K562 (cell line): Measurements from ENCODE around the gene KNCN. TPM values are rescaled to one million over a fixed set of nuclear protein-coding genes. Genes with fewer than 3 reads are reported as not detected.

ENCODE experiments used
- BACH1 ChIP-seq: fragments of 200-800 bp; sonication (Bioruptor generic); IDR thresholded peaks from 2 replicates; pipeline ENCODE4 v1.6.1; 2016; ENCODE audit warnings: missing genetic modification characterization, missing compliant biosample characterization
- CBFA2T3 ChIP-seq: fragments of 450-650 bp; IDR thresholded peaks from 2 replicates; pipeline ENCODE4 v1.6.1; 2017
- HDGF ChIP-seq: fragments of 450-650 bp; IDR thresholded peaks from 2 replicates; pipeline ENCODE4 v1.6.1; 2016
- KLF16 ChIP-seq: IDR thresholded peaks from 2 replicates; pipeline ENCODE4 v1.6.1; 2016; ENCODE audit warnings: antibody characterized with exemption
- KLF6 ChIP-seq: fragments of 250-450 bp; sonication (Bioruptor Pico); IDR thresholded peaks from 2 replicates; pipeline ENCODE4 v1.4.0; 2020; ENCODE audit warnings: mild to moderate bottlenecking, moderate library complexity, borderline replicate concordance
- MBD2 ChIP-seq: sonication (generic); IDR thresholded peaks from 2 replicates; pipeline ENCODE4 v1.6.1; 2016; ENCODE audit warnings: low read depth, borderline replicate concordance
- MED1 ChIP-seq: sonication (generic); formaldehyde crosslinking; IDR thresholded peaks from 2 replicates; pipeline ENCODE4 v1.8.1; 2023; ENCODE audit warnings: missing genetic modification reagents, borderline replicate concordance
- MYC ChIP-seq, 2 experiments: fragments of 250-450 bp in 1 of 2; sonication (Bioruptor Pico) in 1 of 2; IDR thresholded peaks; 2 replicates each; pipeline versions ENCODE4 v1.5.1 to v1.6.1; 2012 to 2021; ENCODE audit warnings: low read depth in 2 of 2, borderline replicate concordance in 1 of 2, improper control_type of control experiment in 1 of 2, low read length in 1 of 2, mild to moderate bottlenecking in 1 of 2, moderate library complexity in 1 of 2
- NFRKB ChIP-seq: fragments of 450-650 bp; IDR thresholded peaks from 2 replicates; pipeline ENCODE4 v1.6.1; 2016; ENCODE audit warnings: low read depth
- NFYB ChIP-seq: IDR thresholded peaks from 2 replicates; pipeline ENCODE4 v1.6.1; 2011; ENCODE audit warnings: mild to moderate bottlenecking, moderate library complexity; ENCODE audit not compliant: insufficient read length; ENCODE audit errors: extremely low read depth
- NR2C2 ChIP-seq, 2 experiments: fragments of 200-800 bp in 1 of 2; sonication (Bioruptor generic) in 1 of 2; sonication (generic) in 1 of 2; formaldehyde crosslinking in 1 of 2; IDR thresholded peaks; 2 replicates each; pipeline versions ENCODE4 v1.6.1 to v1.8.0; 2016 to 2022; ENCODE audit warnings: mild to moderate bottlenecking in 1 of 2, missing compliant biosample characterization in 1 of 2, missing genetic modification characterization in 1 of 2, missing genetic modification reagents in 1 of 2
- RBFOX2 ChIP-seq: fragments of 200-400 bp; formaldehyde crosslinking; IDR thresholded peaks from 2 replicates; pipeline ENCODE4 v1.6.1; 2017; ENCODE audit warnings: low read depth, mild to moderate bottlenecking, low read length, moderate library complexity
- ZC3H8 ChIP-seq: fragments of 450-650 bp; IDR thresholded peaks from 2 replicates; pipeline ENCODE4 v1.6.1; 2017
- ZNF263 ChIP-seq: sonication (generic); formaldehyde crosslinking; IDR thresholded peaks from 2 replicates; pipeline ENCODE4 v1.8.0; 2022; ENCODE audit warnings: mild to moderate bottlenecking, missing genetic modification reagents, borderline replicate concordance
- ZNF436 ChIP-seq: fragments of 250-450, 450-650 bp; sonication (Bioruptor Pico); formaldehyde crosslinking; IDR thresholded peaks from 2 replicates; pipeline ENCODE4 v1.7.0; 2020; ENCODE audit warnings: mild to moderate bottlenecking
- ZNF75A ChIP-seq: fragments of 450-650 bp; formaldehyde crosslinking; IDR thresholded peaks from 2 replicates; pipeline ENCODE4 v1.4.0; 2020; ENCODE audit warnings: mild to moderate bottlenecking
- ZZZ3 ChIP-seq: fragments of 450-650 bp; IDR thresholded peaks from 2 replicates; pipeline ENCODE4 v1.6.1; 2016; ENCODE audit warnings: antibody characterized with exemption, mild to moderate bottlenecking, moderate library complexity
- polyA plus RNA-seq, 8 experiments: library from polyadenylated mRNA; depleted of rRNA in 4 of 8; stranded (reverse) in 5 of 8; unstranded in 3 of 8; fragments of >200 nt; fragmentation: Nextera tagmentation in 2 of 8; fragmentation: Illumina TruSeq in 1 of 8; extraction: Ambion mirVana in 2 of 8; extraction: Trizol in 1 of 8; gene quantifications; 2 replicates each; pipeline versions ENCODE4 v1.2.1 to v1.2.3, GENCODE V29; 2011 to 2014; ENCODE audit warnings: inconsistent platforms in 1 of 8, missing spikeins in 1 of 8
- total RNA-seq, 7 experiments: library from RNA; depleted of rRNA in 6 of 7; stranded (reverse); fragments of >200 nt in 6 of 7; fragmentation: Illumina TruSeq in 2 of 7; extraction: Trizol in 2 of 7; gene quantifications; 2 replicates each; pipeline versions ENCODE4 v1.2.1 to v1.2.3, GENCODE V29; 2011 to 2021; ENCODE audit warnings: low replicate concordance in 1 of 7
- TF ChIP-seq, protein P1 (sequence below): fragments of 200-800 bp; sonication (Bioruptor generic); IDR thresholded peaks from 2 replicates; pipeline ENCODE4 v1.6.1; 2017; ENCODE audit warnings: missing genetic modification characterization, missing compliant biosample characterization
- TF ChIP-seq, protein P2 (sequence below): fragments of 250-450 bp; sonication (Bioruptor Pico); IDR thresholded peaks from 2 replicates; pipeline ENCODE4 v1.4.0; 2020; ENCODE audit warnings: mild to moderate bottlenecking, moderate library complexity, borderline replicate concordance
- TF ChIP-seq, protein P3 (sequence below): fragments of 250-450 bp; sonication (Bioruptor Pico); IDR thresholded peaks from 2 replicates; pipeline ENCODE4 v1.9.0; 2021; ENCODE audit warnings: mild to moderate bottlenecking
- TF ChIP-seq, protein P4 (sequence below): fragments of 450-650 bp; IDR thresholded peaks from 2 replicates; pipeline ENCODE4 v1.6.1; 2018; ENCODE audit not compliant: partially characterized antibody

KNCN gene
- total and polyA plus RNA-seq, 9 of the 15 experiments (the other 6 are each of a cell fraction or from before 2014, with no cell fraction given) = not detected

DNA sequence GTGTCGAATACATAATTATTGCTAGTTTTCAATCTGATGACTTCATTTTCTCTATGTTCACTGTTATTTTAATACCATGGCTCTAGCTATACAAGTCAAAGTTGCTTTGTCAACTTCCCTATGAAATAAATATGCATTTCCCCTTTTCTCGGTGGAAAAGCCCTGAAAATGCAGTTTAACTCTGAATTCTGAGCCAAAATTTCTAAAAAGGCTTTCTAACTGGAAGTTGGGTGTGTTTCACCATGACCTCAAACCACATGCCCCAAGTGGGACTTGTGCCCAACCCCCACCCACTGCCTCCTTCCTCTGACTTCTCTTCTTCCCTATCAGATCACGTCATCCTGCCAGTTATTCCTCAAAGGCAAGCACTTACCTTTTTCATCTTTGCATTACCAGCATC, 43.7 kb upstream of the KNCN start (continued):
- TF ChIP-seq MYC (IDR thresholded peaks at IDR 0.05; ENCODE audit: low read depth, low read length) = peak; percentile 63
- no peak for TF ChIP-seq MYC (CRISPR knock-in tag; IDR thresholded peaks at IDR 0.05; ENCODE audit: borderline replicate concordance, low read depth)
- 0 out of 2 replicates have a peak, but pooled peaks have one; percentile 33 for TF ChIP-seq BACH1 (tag)
- TF ChIP-seq ZNF75A (CRISPR knock-in tag) = no peak
- TF ChIP-seq ZZZ3 = no peak
- TF ChIP-seq, protein P1, sequence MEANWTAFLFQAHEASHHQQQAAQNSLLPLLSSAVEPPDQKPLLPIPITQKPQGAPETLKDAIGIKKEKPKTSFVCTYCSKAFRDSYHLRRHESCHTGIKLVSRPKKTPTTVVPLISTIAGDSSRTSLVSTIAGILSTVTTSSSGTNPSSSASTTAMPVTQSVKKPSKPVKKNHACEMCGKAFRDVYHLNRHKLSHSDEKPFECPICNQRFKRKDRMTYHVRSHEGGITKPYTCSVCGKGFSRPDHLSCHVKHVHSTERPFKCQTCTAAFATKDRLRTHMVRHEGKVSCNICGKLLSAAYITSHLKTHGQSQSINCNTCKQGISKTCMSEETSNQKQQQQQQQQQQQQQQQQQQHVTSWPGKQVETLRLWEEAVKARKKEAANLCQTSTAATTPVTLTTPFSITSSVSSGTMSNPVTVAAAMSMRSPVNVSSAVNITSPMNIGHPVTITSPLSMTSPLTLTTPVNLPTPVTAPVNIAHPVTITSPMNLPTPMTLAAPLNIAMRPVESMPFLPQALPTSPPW (CRISPR knock-in tag) = peak; percentile 33; the same call in 1 of the 2 replicates
- no peak for TF ChIP-seq NR2C2 (CRISPR knock-in tag; IDR thresholded peaks at IDR 0.05)
- TF ChIP-seq NR2C2 (tag; IDR thresholded peaks at IDR 0.05) = no peak
- TF ChIP-seq ZNF263 (CRISPR knock-in tag) = no peak
- TF ChIP-seq NFRKB = no peak
- TF ChIP-seq NFYB = no peak
- TF ChIP-seq HDGF = no peak
- no peak for TF ChIP-seq CBFA2T3
- no peak for TF ChIP-seq MBD2
- TF ChIP-seq, protein P2, sequence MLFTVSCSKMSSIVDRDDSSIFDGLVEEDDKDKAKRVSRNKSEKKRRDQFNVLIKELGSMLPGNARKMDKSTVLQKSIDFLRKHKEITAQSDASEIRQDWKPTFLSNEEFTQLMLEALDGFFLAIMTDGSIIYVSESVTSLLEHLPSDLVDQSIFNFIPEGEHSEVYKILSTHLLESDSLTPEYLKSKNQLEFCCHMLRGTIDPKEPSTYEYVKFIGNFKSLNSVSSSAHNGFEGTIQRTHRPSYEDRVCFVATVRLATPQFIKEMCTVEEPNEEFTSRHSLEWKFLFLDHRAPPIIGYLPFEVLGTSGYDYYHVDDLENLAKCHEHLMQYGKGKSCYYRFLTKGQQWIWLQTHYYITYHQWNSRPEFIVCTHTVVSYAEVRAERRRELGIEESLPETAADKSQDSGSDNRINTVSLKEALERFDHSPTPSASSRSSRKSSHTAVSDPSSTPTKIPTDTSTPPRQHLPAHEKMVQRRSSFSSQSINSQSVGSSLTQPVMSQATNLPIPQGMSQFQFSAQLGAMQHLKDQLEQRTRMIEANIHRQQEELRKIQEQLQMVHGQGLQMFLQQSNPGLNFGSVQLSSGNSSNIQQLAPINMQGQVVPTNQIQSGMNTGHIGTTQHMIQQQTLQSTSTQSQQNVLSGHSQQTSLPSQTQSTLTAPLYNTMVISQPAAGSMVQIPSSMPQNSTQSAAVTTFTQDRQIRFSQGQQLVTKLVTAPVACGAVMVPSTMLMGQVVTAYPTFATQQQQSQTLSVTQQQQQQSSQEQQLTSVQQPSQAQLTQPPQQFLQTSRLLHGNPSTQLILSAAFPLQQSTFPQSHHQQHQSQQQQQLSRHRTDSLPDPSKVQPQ (CRISPR knock-in tag) = no peak
- no peak for TF ChIP-seq KLF16
- TF ChIP-seq, protein P3, sequence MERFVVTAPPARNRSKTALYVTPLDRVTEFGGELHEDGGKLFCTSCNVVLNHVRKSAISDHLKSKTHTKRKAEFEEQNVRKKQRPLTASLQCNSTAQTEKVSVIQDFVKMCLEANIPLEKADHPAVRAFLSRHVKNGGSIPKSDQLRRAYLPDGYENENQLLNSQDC (CRISPR knock-in tag) = no peak
- no peak for TF ChIP-seq MED1 (CRISPR knock-in tag)
- TF ChIP-seq RBFOX2 = no peak
- TF ChIP-seq KLF6 = no peak
- TF ChIP-seq, protein P4, sequence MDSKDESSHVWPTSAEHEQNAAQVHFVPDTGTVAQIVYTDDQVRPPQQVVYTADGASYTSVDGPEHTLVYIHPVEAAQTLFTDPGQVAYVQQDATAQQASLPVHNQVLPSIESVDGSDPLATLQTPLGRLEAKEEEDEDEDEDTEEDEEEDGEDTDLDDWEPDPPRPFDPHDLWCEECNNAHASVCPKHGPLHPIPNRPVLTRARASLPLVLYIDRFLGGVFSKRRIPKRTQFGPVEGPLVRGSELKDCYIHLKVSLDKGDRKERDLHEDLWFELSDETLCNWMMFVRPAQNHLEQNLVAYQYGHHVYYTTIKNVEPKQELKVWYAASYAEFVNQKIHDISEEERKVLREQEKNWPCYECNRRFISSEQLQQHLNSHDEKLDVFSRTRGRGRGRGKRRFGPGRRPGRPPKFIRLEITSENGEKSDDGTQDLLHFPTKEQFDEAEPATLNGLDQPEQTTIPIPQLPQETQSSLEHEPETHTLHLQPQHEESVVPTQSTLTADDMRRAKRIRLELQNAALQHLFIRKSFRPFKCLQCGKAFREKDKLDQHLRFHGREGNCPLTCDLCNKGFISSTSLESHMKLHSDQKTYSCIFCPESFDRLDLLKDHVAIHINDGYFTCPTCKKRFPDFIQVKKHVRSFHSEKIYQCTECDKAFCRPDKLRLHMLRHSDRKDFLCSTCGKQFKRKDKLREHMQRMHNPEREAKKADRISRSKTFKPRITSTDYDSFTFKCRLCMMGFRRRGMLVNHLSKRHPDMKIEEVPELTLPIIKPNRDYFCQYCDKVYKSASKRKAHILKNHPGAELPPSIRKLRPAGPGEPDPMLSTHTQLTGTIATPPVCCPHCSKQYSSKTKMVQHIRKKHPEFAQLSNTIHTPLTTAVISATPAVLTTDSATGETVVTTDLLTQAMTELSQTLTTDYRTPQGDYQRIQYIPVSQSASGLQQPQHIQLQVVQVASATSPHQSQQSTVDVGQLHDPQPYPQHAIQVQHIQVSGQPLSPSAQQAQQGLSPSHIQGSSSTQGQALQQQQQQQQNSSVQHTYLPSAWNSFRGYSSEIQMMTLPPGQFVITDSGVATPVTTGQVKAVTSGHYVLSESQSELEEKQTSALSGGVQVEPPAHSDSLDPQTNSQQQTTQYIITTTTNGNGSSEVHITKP = no peak
- TF ChIP-seq ZC3H8 = no peak
- no peak for TF ChIP-seq ZNF436 (CRISPR knock-in tag)
